GM10266 (cell line): Measurements from ENCODE around the gene NSUN5.
"Not testable (repeated sequence)": the region's sequence is repeated elsewhere in the genome, so short reads cannot be mapped to it uniquely, and the experiment has no call there.

Source experiments
- DNase-seq: peaks from one replicate; pipeline ENCODE4 v3.0.0; 2012; ENCODE audit errors: extremely low spot score
- TF ChIP-seq, protein P1 (sequence below): IDR thresholded peaks from 2 replicates; pipeline ENCODE4 v1.5.1; 2012; ENCODE audit warnings: mild to moderate bottlenecking, low read depth; ENCODE audit not compliant: control insufficient read depth, insufficient read depth; ENCODE audit errors: missing control alignments

The NSUN5 gene

GRCh38 chr7:73324081-73324845 is 15.6 kb upstream of the NSUN5 start:
- TF ChIP-seq, protein P1, sequence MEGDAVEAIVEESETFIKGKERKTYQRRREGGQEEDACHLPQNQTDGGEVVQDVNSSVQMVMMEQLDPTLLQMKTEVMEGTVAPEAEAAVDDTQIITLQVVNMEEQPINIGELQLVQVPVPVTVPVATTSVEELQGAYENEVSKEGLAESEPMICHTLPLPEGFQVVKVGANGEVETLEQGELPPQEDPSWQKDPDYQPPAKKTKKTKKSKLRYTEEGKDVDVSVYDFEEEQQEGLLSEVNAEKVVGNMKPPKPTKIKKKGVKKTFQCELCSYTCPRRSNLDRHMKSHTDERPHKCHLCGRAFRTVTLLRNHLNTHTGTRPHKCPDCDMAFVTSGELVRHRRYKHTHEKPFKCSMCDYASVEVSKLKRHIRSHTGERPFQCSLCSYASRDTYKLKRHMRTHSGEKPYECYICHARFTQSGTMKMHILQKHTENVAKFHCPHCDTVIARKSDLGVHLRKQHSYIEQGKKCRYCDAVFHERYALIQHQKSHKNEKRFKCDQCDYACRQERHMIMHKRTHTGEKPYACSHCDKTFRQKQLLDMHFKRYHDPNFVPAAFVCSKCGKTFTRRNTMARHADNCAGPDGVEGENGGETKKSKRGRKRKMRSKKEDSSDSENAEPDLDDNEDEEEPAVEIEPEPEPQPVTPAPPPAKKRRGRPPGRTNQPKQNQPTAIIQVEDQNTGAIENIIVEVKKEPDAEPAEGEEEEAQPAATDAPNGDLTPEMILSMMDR = peak; percentile 79
- DNase-seq = peak; percentile 89

GRCh38 chr7:73323434-73324080 is 14.9 kb upstream of the NSUN5 start:
- not testable (repeated sequence) for DNase-seq

DNA sequence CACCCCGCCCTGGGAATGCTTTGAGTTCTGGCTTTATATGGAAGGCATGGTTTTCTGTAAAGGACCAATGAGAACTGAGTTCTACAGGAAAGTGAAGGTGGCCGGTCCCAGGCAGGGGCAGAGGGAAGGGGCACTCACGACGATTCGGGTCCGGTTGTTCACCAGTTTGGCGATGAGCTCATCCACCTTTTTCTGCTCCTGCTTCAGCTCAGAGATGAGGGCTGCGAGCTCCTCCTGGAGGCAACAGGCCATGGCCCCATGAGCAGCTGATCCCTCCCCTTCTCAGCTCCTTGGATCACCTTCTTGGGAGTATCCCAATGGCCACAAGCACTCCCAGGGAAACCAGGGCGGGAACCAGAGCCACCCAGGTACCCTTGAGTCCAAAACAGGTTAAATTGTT is 11.4 kb upstream of the NSUN5 start:
- not testable (repeated sequence) for DNase-seq

GRCh38 chr7:73319541-73319940 is 10.9 kb upstream of the NSUN5 start:
- DNase-seq = not testable (repeated sequence)

GRCh38 chr7:73318656-73319204 is 10.1 kb upstream of the NSUN5 start:
- not testable (repeated sequence) for DNase-seq

DNA sequence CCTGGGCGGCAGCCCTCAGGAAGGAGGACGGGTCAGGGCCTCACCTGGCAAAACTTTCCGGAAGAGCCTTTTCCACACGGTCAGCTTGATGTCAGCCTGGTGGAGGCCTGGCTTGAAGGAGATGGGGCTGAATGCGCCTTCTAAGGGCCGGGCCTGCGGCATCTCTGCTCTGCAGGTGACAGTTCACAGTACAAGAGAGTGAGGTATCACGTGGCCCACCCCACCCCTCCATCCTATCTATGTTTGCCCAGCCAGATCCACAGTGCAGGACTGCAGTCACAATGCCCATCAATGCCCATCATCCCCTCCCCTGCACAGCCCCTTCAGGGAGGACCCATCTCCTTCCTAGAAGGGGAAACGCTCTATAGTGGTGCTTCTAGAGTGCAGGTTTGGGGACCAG is 7.9 kb upstream of the NSUN5 start:
- no peak for DNase-seq
- TF ChIP-seq, protein P1 = no peak

DNA sequence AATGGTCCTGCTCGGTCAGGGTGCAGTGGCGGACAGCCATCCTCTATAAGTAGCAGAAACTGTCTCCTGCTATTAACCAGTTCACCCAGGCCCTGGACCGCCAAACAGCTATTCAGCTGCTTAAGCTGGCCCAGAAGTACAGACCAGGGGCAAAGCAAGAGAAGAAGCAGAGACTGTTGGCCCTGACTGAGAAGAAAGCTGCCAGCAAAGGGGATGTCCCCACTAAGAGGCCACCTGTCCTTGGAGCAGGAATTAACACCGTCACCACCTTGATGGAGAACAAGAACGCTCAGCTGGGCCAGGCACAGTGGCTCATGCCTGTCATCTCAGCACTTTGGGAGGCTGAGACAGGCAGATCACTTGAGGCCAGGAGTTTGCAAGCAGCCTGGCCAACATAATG is 5.6 kb upstream of the NSUN5 start:
- DNase-seq = no peak
- TF ChIP-seq, protein P1 = no peak

GRCh38 chr7:73313521-73313906 is 4.9 kb upstream of the NSUN5 start:
- no peak for DNase-seq
- TF ChIP-seq, protein P1 = no peak

GRCh38 chr7:73312831-73313520 is 4.3 kb upstream of the NSUN5 start:
- no peak for DNase-seq
- TF ChIP-seq, protein P1 = no peak

DNA sequence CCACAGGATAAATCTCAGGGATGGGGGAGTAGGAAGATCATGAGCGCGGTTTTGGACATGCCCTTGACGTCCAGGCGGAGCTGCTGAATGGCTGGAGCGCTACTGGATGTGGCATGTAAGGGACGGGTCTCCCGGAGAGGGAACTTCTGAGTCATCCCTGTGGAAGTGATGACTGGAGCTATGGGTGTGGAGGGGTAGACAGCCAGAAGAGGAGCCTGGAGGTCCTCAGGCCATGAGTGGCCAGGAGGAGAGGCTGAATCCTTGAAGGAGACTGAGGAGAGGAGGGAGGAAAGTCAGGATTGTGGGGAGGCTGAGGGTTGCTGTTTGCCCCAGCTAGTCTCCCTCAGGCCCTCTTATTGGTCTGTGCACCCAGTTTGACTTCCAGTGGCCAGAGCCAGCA is 2.8 kb upstream of the NSUN5 start:
- not testable (repeated sequence) for DNase-seq
